ENCODE results near the gene GUCA1A.
"Not testable (repeated sequence)": the region's sequence is repeated elsewhere in the genome, so short reads cannot be mapped to it uniquely, and the experiment has no call there.

GUCA1A gene

DNA sequence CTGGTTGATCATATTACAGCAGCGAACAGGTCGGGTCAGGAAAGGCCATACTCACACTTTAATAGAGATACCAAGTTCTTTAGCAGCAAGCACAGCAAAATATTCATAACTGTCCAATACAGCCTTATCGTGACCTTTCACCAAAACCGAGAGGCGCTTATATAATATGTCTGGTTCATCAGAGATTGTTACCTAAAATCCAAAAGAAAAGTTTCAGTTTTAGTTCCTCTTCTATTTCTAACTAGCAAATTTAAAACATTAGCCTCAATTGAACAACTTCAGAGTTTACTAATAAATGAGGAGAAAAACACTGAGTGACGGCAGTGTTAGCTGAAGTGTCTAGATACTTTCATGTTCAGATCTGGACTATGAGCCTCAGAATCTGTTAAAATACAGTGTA is 38.6 kb downstream of the GUCA1A start:
- no peak for DNase-seq

DNA sequence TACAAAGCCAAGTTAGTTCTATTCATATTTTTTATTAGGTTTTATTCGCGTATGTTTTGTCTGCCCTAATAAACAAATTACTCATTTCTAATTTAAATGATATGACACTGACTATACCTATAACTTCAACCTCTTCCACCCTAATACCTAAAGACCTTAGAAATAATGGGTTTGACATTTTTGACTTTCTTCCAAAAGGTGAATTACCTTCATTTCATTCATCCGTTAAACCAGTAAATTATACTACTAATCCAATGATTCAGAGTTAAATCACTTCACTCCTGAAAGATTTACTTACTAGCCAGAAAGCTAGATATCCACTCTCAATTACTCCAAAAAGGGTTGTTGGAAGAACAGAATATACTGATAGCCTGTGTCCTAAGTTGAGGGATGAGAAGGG is 39.3 kb downstream of the GUCA1A start:
- no peak for DNase-seq

DNA sequence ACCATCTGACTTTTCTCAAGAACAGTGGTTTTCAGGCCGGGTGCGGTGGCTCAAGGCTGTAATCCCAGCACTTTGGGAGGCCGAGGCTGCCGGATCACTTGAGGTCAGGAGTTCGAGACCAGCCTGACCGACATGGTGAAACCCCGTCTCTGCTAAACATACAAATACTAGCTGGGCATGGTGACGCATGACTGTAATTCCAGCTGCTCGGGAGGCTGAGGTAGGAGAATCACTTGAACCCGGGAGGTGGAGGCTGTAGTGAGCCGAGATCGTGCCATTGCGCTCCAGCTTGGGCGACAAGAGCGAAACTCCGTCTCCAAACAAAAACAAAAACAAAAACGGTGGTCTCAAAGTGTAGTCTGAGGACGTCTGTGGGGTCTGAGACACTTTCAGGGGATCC is 43.3 kb downstream of the GUCA1A start:
- DNase-seq = not testable (repeated sequence)

DNA sequence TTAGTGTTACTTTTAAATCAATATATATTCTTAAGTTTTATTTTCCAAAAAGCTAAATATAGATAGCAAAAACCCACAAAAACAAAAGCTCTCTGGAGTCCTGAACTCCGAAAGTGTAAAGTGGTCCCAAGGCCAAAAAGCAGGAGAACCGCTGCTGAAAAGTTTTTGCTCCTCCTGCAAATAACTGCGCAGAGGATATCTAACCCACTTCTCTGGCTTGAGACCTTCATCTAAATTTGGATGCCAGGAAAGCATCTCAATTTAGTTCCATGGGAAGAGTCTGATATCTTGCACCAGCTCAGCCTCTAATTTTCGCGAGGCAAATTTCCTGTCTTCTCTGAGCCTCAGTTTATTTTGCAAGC is 44.0 kb downstream of the GUCA1A start:
- no peak for DNase-seq

- peak; percentile 91 for DNase-seq
Measured at GRCh38 chr6:42217519-42218367, 44.6 kb downstream of the GUCA1A start, which contains the start of gene MRPS10. Gene MRPS10, minus strand, starts transcription at chr6:42217861. Its CDS starts 12 bp downstream, at chr6:42217849.

DNA sequence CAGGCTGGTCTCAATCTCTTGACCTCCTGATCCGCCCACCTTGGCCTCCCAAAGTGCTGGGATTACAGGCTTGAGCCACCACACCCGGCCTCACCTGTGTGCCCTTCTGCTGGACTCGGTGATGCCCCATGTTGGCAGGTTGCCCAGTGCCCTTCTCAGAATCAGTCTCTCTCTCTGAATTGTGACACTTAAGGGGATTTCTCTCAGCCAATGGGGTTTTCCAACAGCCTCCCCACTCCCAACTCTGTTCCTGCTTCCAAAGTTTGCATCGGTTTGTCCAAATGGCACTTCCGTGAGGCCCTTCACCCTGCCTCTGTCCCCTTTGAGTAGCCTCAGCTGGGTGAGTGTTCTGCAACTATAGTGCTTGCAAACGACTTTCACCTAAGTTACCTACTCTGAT is 47.6 kb downstream of the GUCA1A start:
- DNase-seq = no peak

DNA sequence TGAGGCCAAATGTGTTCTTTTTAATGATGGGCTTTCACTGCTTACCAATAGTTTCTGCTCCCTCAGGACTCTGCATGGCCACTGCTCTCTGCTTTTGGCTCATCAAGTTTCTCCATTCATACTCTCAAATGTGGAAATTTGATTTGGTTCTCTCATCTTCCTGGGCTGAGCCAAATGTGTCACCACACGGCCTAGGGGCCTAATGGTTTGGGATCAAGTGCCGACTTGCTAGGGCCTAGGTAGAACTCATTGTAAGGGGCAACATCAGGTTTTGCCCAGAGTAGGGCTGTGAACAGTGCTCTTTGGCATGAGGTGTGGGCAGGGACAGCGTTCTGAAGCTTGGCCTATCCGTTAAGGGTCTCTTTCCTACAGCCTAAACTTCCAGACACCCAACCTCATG is 48.4 kb downstream of the GUCA1A start:
- no peak for DNase-seq

DNA sequence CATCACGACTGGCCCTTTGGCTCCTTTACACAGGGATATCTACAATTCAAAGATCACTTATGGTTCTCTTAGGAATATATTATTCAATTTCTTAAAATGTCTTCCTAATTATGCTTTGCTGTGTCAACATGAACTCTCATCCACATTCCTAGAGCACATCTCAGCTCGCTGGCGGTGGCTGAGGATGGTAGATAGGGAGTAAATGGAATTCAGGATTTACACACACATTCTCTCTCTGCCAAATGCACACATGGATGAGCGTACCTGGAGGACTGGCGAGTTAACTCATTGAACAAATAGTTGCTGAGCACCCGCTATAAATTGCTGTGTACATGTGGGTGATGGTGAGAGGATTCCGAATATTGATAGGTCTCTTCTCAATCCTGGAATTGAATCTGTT is 49.3 kb downstream of the GUCA1A start:
- no peak for DNase-seq

- DNase-seq = no peak
Measured at GRCh38 chr6:42224222-42225028, 51.3 kb downstream of the GUCA1A start.

- DNase-seq = no peak
Measured at GRCh38 chr6:42225029-42225339, 51.8 kb downstream of the GUCA1A start.

GRCh38 chr6:42225419-42225818 is 52.3 kb downstream of the GUCA1A start:
- DNase-seq = no peak

- DNase-seq = no peak
Measured at GRCh38 chr6:42226161-42226611, 53.0 kb downstream of the GUCA1A start.

- DNase-seq = no peak
Measured at GRCh38 chr6:42226645-42227143, 53.5 kb downstream of the GUCA1A start.

GRCh38 chr6:42227173-42227850 is 54.1 kb downstream of the GUCA1A start:
- DNase-seq = no peak

GRCh38 chr6:42228305-42228704 is 55.1 kb downstream of the GUCA1A start:
- DNase-seq = no peak
